CD4-positive, alpha-beta T cell (primary cell): ENCODE data around the gene TGFBI. TPM values are rescaled to one million over a fixed set of nuclear protein-coding genes. Genes with fewer than 3 reads are reported as not detected.

ENCODE experiments used
- ATAC-seq: fragments of 200-7000 bp; cut with Tn5 transposase; one replicate; pipeline ENCODE4 v1.10.0; 2022; ENCODE audit warnings: mild to moderate bottlenecking; ENCODE audit not compliant: poor library complexity
- CTCF ChIA-PET: fragments of 350-600 bp; sonication (Branson Sonifier 250); formaldehyde crosslinking; loops from one replicate; lab custom pipeline; 2021; ENCODE audit warnings: antibody characterized with exemption, inconsistent platforms; lab: Charles Lee
- POLR2A ChIA-PET: fragments of 350-600 bp; sonication (Branson Sonifier 250); formaldehyde crosslinking; loops from one replicate; lab custom pipeline; 2021; ENCODE audit warnings: antibody characterized with exemption, inconsistent platforms; lab: Charles Lee
- DNase-seq, 14 experiments: peaks; one replicate each; pipeline ENCODE4 v3.0.0-alpha.2; 2013 to 2020; ENCODE audit warnings: mixed read lengths in 2 of 14
- H3K27ac ChIP-seq, 2 donors: one replicate each; pipeline versions ENCODE4 v1.5.1 to v1.7.0; 2013; ENCODE audit warnings: low read length in 2 of 2, low read depth in 1 of 2, mild to moderate bottlenecking in 1 of 2
- H3K27me3 ChIP-seq, 2 experiments: 1 replicate in 1 of 2; 2 replicates in 1 of 2; pipeline versions ENCODE4 v1.6.1 to v1.7.0; 2013; ENCODE audit warnings: low read length in 2 of 2, control low read depth in 1 of 2, mild to moderate bottlenecking in 1 of 2, moderate library complexity in 1 of 2; ENCODE audit not compliant: insufficient read depth in 2 of 2, control insufficient read depth in 1 of 2
- H3K36me3 ChIP-seq: one replicate; pipeline ENCODE4 v1.6.1; 2013; ENCODE audit warnings: low read length, control low read depth; ENCODE audit not compliant: insufficient read depth
- H3K4me1 ChIP-seq: one replicate; pipeline ENCODE4 v1.6.1; 2013; ENCODE audit warnings: low read length, control low read depth; ENCODE audit not compliant: insufficient read depth
- H3K4me3 ChIP-seq: one replicate; pipeline ENCODE4 v1.5.1; 2013; ENCODE audit warnings: mild to moderate bottlenecking, low read length, moderate library complexity
- H3K9me3 ChIP-seq, 2 experiments: 1 replicate in 1 of 2; 2 replicates in 1 of 2; pipeline versions ENCODE4 v1.6.1 to v1.7.0; 2013; ENCODE audit warnings: low read length in 2 of 2, mild to moderate bottlenecking in 2 of 2, control low read depth in 1 of 2, moderate library complexity in 1 of 2; ENCODE audit not compliant: control insufficient read depth in 1 of 2, insufficient read depth in 1 of 2
- H3K27ac Mint-ChIP-seq: one replicate; pipeline ENCODE4 v1.8.0; 2020; ENCODE audit warnings: mixed read lengths
- H3K27me3 Mint-ChIP-seq: one replicate; pipeline ENCODE4 v1.8.0; 2021; ENCODE audit warnings: mixed read lengths
- H3K36me3 Mint-ChIP-seq: one replicate; pipeline ENCODE4 v1.8.0; 2021; ENCODE audit warnings: low read depth, mixed read lengths
- H3K4me1 Mint-ChIP-seq: one replicate; pipeline ENCODE4 v1.8.0; 2021; ENCODE audit warnings: low read depth, mixed read lengths
- H3K4me3 Mint-ChIP-seq: one replicate; pipeline ENCODE4 v1.8.0; 2020; ENCODE audit warnings: mild to moderate bottlenecking, mixed read lengths
- H3K9me3 Mint-ChIP-seq: one replicate; pipeline ENCODE4 v1.8.0; 2020; ENCODE audit warnings: mixed read lengths
- CTCF ChIP-seq: fragments of 200-600 bp; IDR thresholded peaks from one replicate; pipeline ENCODE4 v1.8.0; 2022; ENCODE audit warnings: antibody characterized with exemption, mild to moderate bottlenecking
- intact Hi-C, 2 experiments: fragments of 100-400 bp; cut with DNase I in 1 of 2; cut with micrococcal nuclease in 1 of 2; formaldehyde crosslinking; loops; one replicate each; pipeline versions ENCODE4 v1.15.1 to v1.9.0; 2023 to 2025; cut with DNase I, micrococcal nuclease
- total RNA-seq, 174 experiments: library from RNA in 2 of 174; stranded (reverse) in 2 of 174; gene quantifications; one replicate each; pipeline ENCODE4 v1.2.3 and lab custom pipeline; 2021 to 2026

The TGFBI gene
- total RNA-seq, 2 experiments from 2014 or later, result 4.8 to 5.9 TPM

- POLR2A ChIA-PET, result no interaction called here
- no peaks in the 10 kb centered on the region for H3K9me3 Mint-ChIP-seq
- Histone ChIP-seq H3K27me3 (no peaks in the 10 kb centered on the region), H3K36me3 (no peaks in the 10 kb centered on the region), H3K4me1 (no peaks in the 10 kb centered on the region), H3K27ac (no peak overlapping the region), H3K9me3 (no peaks in the 10 kb centered on the region), H3K4me3 (no peak overlapping the region)
- intact Hi-C loops, result no loop called here
- H3K36me3 Mint-ChIP-seq, result no peaks in the 10 kb centered on the region
- no peak for ATAC-seq
- CTCF ChIA-PET, result no interaction called here
- no peaks in the 10 kb centered on the region for H3K27me3 Mint-ChIP-seq
- no peak for DNase-seq
- no peak overlapping the region for H3K27ac Mint-ChIP-seq
- H3K4me1 Mint-ChIP-seq, result no peaks in the 10 kb centered on the region
- no peak for TF ChIP-seq CTCF
- H3K4me3 Mint-ChIP-seq, result no peak overlapping the region
Measured at GRCh38 chr5:136067422-136067821, 38.6 kb downstream of the TGFBI start.

DNA sequence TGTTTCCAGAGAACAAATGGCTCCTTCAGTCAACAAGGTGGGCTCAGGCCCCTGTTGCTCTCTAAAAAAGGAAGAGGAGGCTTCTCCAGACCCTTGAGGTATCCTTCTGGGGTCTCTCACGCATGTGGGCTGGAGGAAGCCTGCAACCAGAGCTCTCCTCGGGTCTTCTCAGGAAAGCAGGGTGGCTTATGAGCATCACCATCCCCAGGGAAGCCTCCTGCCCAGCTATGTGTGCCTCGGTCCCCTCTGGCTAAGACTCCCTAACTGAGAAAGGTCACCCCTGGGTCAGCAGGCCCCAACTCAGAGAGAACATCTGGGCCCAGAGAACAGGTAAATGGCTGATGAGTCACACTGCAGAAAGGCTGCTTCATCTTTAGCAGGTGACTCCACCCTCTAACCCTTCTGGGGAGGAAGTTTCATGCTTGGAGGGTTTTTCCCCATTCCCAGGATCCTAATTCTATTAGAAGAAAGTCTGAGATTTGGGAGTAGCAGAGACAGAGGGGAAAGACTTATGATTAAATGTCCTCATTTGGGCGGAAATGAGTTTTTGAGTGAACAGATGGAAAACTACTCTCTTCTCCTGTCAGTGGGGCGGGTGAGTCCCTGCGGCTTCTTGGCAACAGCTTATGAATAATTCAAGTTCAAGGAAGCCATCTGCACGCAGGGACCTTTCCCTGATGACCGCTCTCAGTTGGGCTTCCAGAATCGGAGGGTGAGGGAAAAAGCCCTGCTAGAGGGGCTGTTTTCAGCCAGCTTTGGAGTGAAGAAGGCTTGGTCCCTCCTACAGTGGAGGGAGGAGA is 41.9 kb downstream of the TGFBI start:
- Histone ChIP-seq H3K4me1 (no peaks in the 10 kb centered on the region), H3K4me3 (no peak overlapping the region), H3K36me3 (no peaks in the 10 kb centered on the region), H3K9me3 (no peaks in the 10 kb centered on the region), H3K27me3 (no peaks in the 10 kb centered on the region), H3K27ac (no peak overlapping the region)
- H3K9me3 Mint-ChIP-seq, result no peaks in the 10 kb centered on the region
- H3K4me1 Mint-ChIP-seq, result no peaks in the 10 kb centered on the region
- H3K27me3 Mint-ChIP-seq, result no peaks in the 10 kb centered on the region
- TF ChIP-seq CTCF, result no peak
- ChIA-PET CTCF (no interaction called here), POLR2A (no interaction called here)
- no peaks in the 10 kb centered on the region for H3K36me3 Mint-ChIP-seq
- H3K27ac Mint-ChIP-seq, result no peak overlapping the region
- intact Hi-C loops, result no loop called here
- DNase-seq, result no peak
- H3K4me3 Mint-ChIP-seq, result no peak overlapping the region
- no peak for ATAC-seq

DNA sequence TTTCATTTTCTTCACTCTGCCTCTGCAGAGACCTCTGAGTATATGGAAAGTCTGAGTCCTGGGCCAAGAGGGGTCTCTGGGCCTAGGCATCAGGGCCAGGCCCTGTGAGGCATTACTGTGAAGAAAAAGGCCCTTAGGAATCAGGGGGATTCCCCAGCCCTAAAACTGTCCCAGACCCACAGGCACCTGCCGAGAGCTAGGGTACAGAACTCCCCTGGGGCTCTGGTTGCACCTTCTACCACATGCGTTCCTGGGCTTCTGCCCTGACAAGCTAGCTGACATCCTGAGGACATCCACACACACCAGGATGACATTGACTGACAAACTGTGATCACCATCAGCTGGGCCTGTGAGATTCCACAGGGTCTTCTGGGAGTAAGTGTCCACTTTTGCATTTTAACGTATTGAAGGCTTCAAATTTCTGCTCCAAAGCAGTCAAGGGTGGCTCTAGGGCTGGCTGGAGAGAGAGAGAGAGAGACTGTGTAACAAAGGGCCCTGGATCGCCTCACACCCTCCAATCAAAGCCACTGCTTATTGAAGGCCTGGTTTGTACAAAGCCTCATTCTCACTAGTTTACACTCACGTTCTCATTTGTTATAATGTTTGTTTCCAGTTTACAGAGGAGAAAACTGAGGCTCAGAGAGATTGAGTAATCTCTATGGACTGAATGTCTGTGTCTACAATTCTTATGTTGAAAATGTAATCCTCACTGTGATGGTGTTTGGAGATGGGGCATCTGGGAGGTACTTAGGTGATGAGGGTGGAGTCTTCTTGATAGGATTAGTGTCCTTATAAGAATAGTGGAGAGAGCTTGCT is 45.1 kb downstream of the TGFBI start:
- Mint-ChIP-seq H3K9me3 (no peaks in the 10 kb centered on the region), H3K27me3 (peaks cover 21% of the 10 kb centered on the region), H3K4me3 (no peak overlapping the region), H3K4me1 (no peaks in the 10 kb centered on the region), H3K27ac (no peak overlapping the region), H3K36me3 (no peaks in the 10 kb centered on the region)
- Histone ChIP-seq H3K9me3 (no peaks in the 10 kb centered on the region), H3K36me3 (no peaks in the 10 kb centered on the region), H3K27ac (no peak overlapping the region), H3K27me3 (peaks cover 16 to 19% of the 10 kb centered on the region in 2 experiments), H3K4me1 (no peaks in the 10 kb centered on the region), H3K4me3 (no peak overlapping the region)
- ChIA-PET POLR2A (no interaction called here), CTCF (no interaction called here)
- intact Hi-C loops, result no loop called here
- DNase-seq, result no peak
- no peak for ATAC-seq
- TF ChIP-seq CTCF, result no peak
